Keratinocyte (primary cell): ENCODE data around the gene HNRNPAB. TPM values are rescaled to one million over a fixed set of nuclear protein-coding genes. Genes with fewer than 3 reads are reported as not detected.

Experiments
- DNase-seq: peaks from one replicate; pipeline ENCODE4 v3.0.0-alpha.2; 2011; ENCODE audit warnings: low read depth, missing footprints, low spot score
- FAIRE-seq: peaks from 2 replicates; lab custom pipeline; 2011; peaks lifted over from hg19 to GRCh38; lab: Jason Lieb, UNC
- H2AFZ ChIP-seq: 2 replicates; pipeline ENCODE4 v1.6.0; 2012; ENCODE audit warnings: low read length, control low read depth, inconsistent platforms; ENCODE audit not compliant: control insufficient read depth
- H3K27ac ChIP-seq: 2 replicates; pipeline ENCODE4 v1.5.1; 2011; ENCODE audit warnings: low read length; ENCODE audit not compliant: control insufficient read depth, insufficient read depth
- H3K27me3 ChIP-seq: 3 replicates; pipeline ENCODE4 v1.6.0; 2011; ENCODE audit warnings: low read length; ENCODE audit not compliant: control insufficient read depth, insufficient read depth; ENCODE audit errors: extremely low read depth
- H3K36me3 ChIP-seq, 2 experiments: 2 replicates in 1 of 2; 3 replicates in 1 of 2; pipeline ENCODE4 v1.5.1; 2011; ENCODE audit warnings: low read length in 2 of 2, mild to moderate bottlenecking in 1 of 2; ENCODE audit not compliant: control insufficient read depth in 2 of 2, insufficient read depth in 2 of 2; ENCODE audit errors: extremely low read depth in 1 of 2
- H3K4me1 ChIP-seq: 3 replicates; pipeline ENCODE4 v1.5.1; 2011; ENCODE audit warnings: low read length; ENCODE audit not compliant: control insufficient read depth, insufficient read depth; ENCODE audit errors: extremely low read depth
- H3K4me2 ChIP-seq: 3 replicates; pipeline ENCODE4 v1.6.0; 2011; ENCODE audit warnings: low read depth, low read length; ENCODE audit not compliant: control insufficient read depth, insufficient read depth; ENCODE audit errors: extremely low read depth
- H3K4me3 ChIP-seq, 3 experiments: fragments of 200-600 bp in 1 of 3; sonication (generic) in 1 of 3; 2 replicates in 2 of 3; 3 replicates in 1 of 3; pipeline ENCODE4 v1.5.1; 2011 to 2016; ENCODE audit warnings: low read length in 3 of 3, mild to moderate bottlenecking in 3 of 3, control low read depth in 2 of 3, inconsistent platforms in 1 of 3, low read depth in 1 of 3, mixed read lengths in 1 of 3, mixed run types in 1 of 3, moderate library complexity in 1 of 3; ENCODE audit not compliant: control insufficient read depth in 2 of 3, insufficient read depth in 2 of 3; ENCODE audit errors: extremely low read depth in 1 of 3
- H3K79me2 ChIP-seq: 2 replicates; pipeline ENCODE4 v1.6.0; 2012; ENCODE audit warnings: low read length; ENCODE audit not compliant: control insufficient read depth, insufficient read depth
- H3K9ac ChIP-seq: 3 replicates; pipeline ENCODE4 v1.6.0; 2011; ENCODE audit warnings: low read length; ENCODE audit not compliant: control insufficient read depth, insufficient read depth; ENCODE audit errors: extremely low read depth
- H3K9me1 ChIP-seq: 3 replicates; pipeline ENCODE4 v1.6.0; 2011; ENCODE audit warnings: low read length; ENCODE audit not compliant: control insufficient read depth, insufficient read depth; ENCODE audit errors: extremely low read depth
- H3K9me3 ChIP-seq: 2 replicates; pipeline ENCODE4 v1.5.1; 2012; ENCODE audit warnings: low read depth, low read length; ENCODE audit not compliant: control insufficient read depth
- H4K20me1 ChIP-seq: 3 replicates; pipeline ENCODE4 v1.6.0; 2011; ENCODE audit warnings: low read length; ENCODE audit not compliant: control insufficient read depth, insufficient read depth; ENCODE audit errors: extremely low read depth
- EZH2 ChIP-seq: IDR thresholded peaks from one replicate; pipeline ENCODE4 v1.6.1; 2012; ENCODE audit warnings: inconsistent platforms, mild to moderate bottlenecking, low read length, moderate library complexity
- dilution Hi-C: fragments of 300-500 bp; cut with MboI; formaldehyde crosslinking; loops from one replicate; pipeline ENCODE4 v1.7.0; 2020; ENCODE audit warnings: low sequenced_read_pairs; ENCODE audit not compliant: extremely low pct_ligation_motif_present
- polyA plus RNA-seq, 5 experiments: library from polyadenylated mRNA; depleted of rRNA in 3 of 5; stranded (reverse) in 3 of 5; stranded (forward) in 1 of 5; unstranded in 1 of 5; fragments of >200 nt; gene quantifications; 1 replicate in 1 of 5; 2 replicates in 3 of 5; 3 replicates in 1 of 5; pipeline versions ENCODE4 v1.2.1 to v1.2.3, GENCODE V29; 2011 to 2012; ENCODE audit warnings: missing spikeins in 2 of 5, low read depth in 1 of 5, low replicate concordance in 1 of 5
- TF ChIP-seq, protein P1 (sequence below), 3 experiments: IDR thresholded peaks in 1 of 3; conservative IDR thresholded peaks in 1 of 3; optimal IDR thresholded peaks in 1 of 3; 2 replicates in 2 of 3; 3 replicates in 1 of 3; pipeline versions ENCODE3 to v1.5.1; 2011; ENCODE audit warnings: low read length in 3 of 3, mild to moderate bottlenecking in 3 of 3, moderate library complexity in 2 of 3, control low read depth in 1 of 3, inconsistent platforms in 1 of 3; ENCODE audit not compliant: insufficient read depth in 2 of 3; ENCODE audit errors: extremely low read depth in 1 of 3

Gene HNRNPAB
- polyA plus RNA-seq, 1 donor (not counting 4 experiments of a cell fraction or from before 2014, with no cell fraction given): 161 TPM

DNA sequence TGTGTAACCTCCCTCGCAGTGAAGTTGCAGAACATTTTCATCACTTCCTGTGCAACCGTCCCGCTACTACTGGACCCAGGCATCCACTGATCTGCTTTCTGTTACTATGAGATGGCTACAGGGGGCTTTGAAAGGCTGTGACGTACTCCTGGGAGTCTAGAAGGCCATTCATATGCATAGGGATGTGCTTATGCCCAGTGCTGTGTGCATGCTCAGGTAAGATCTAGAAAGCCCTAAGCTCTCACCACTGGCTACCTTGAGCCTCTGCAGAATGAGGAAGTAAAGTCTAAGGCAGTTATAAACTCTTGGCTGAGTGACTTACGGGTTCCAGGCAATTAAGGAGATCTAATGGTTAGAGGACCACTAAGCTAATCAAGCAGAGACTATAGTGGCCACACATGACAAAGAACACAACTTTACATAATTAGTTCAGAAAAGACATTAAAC, 11.8 kb downstream of the HNRNPAB start:
- no peak overlapping the region for H3K27ac ChIP-seq
- H3K9me1 ChIP-seq: peaks cover 4% of the 10 kb centered on the region
- H3K27me3 ChIP-seq: no peaks in the 10 kb centered on the region
- no peaks in the 10 kb centered on the region for H3K79me2 ChIP-seq
- DNase-seq: no peak
- no peak overlapping the region for H3K4me3 ChIP-seq
- H3K4me2 ChIP-seq: no peak overlapping the region
- dilution Hi-C loops: no loop called here
- FAIRE-seq: no peak
- peaks cover 32 to 38% of the 10 kb centered on the region in 2 experiments for H3K36me3 ChIP-seq
- no peak overlapping the region for H3K9ac ChIP-seq
- H3K4me1 ChIP-seq: no peaks in the 10 kb centered on the region
- H3K9me3 ChIP-seq: no peaks in the 10 kb centered on the region
- TF ChIP-seq EZH2: no peak
- H2AFZ ChIP-seq: no peak overlapping the region
- H4K20me1 ChIP-seq: peaks cover 19% of the 10 kb centered on the region

DNA sequence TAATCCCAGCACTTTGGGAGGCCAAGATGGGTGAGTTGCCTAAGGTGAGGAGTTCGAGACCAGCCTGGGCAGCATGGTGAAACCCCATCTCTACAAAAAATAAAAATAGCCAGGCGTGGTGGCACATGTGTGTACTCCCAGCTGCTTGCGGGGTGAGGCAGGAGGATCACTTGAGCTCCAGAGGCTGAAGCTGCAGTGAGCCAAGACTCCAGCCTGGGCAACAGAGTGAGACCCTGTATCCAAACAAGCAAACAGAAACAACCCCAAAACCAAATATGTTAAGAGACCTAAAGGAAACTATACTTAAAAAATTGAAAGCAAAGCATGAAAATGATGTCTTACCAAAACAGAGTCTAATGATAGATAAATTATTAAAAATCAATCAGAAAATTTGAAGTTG, 12.4 kb downstream of the HNRNPAB start:
- FAIRE-seq: no peak
- TF ChIP-seq, protein P1, sequence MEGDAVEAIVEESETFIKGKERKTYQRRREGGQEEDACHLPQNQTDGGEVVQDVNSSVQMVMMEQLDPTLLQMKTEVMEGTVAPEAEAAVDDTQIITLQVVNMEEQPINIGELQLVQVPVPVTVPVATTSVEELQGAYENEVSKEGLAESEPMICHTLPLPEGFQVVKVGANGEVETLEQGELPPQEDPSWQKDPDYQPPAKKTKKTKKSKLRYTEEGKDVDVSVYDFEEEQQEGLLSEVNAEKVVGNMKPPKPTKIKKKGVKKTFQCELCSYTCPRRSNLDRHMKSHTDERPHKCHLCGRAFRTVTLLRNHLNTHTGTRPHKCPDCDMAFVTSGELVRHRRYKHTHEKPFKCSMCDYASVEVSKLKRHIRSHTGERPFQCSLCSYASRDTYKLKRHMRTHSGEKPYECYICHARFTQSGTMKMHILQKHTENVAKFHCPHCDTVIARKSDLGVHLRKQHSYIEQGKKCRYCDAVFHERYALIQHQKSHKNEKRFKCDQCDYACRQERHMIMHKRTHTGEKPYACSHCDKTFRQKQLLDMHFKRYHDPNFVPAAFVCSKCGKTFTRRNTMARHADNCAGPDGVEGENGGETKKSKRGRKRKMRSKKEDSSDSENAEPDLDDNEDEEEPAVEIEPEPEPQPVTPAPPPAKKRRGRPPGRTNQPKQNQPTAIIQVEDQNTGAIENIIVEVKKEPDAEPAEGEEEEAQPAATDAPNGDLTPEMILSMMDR (optimal IDR thresholded peaks at IDR 0.05 in 1 of 3, IDR thresholded peaks at IDR 0.05 in 1 of 3, conservative IDR thresholded peaks at IDR 0.05 in 1 of 3; ENCODE audit: extremely low read depth in 1 of 3, insufficient read depth in 2 of 3, low read length in 3 of 3): no peak
- no peak for TF ChIP-seq EZH2
- H3K36me3 ChIP-seq: peaks cover 31 to 36% of the 10 kb centered on the region in 2 experiments

DNA sequence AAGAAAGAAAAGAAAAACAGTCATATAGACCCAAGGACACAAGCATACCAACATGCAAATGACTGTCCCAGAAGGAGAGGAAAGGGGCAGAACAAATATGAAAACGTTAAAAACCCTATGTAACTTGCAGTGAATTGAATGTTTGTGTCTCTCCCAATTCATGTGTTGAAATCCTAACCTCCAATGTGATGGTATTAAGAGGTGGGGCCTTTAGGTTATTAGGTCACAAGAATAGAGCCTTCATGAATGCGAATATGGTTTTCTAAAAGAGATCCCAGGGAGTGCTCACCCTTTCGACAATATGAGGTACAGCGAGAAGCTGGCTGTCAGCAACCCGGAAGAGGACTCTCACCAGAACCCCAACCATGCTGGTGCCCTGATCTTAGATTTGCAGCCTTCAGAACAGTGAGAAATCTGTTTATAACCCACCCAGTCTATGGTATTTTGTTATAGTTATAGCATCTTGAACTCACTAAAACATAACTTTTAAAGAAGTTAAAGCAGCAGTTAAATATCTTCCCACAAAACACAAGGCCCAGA, 14.0 kb downstream of the HNRNPAB start:
- H3K9me3 ChIP-seq: no peaks in the 10 kb centered on the region
- no peak overlapping the region for H3K4me3 ChIP-seq
- no peak overlapping the region for H2AFZ ChIP-seq
- no peak for FAIRE-seq
- no peaks in the 10 kb centered on the region for H3K79me2 ChIP-seq
- H3K27ac ChIP-seq: no peak overlapping the region
- TF ChIP-seq, protein P1 (optimal IDR thresholded peaks at IDR 0.05 in 1 of 3, IDR thresholded peaks at IDR 0.05 in 1 of 3, conservative IDR thresholded peaks at IDR 0.05 in 1 of 3; ENCODE audit: extremely low read depth in 1 of 3, insufficient read depth in 2 of 3, low read length in 3 of 3): no peak
- TF ChIP-seq EZH2: no peak
- peaks cover 8% of the 10 kb centered on the region for H4K20me1 ChIP-seq
- H3K27me3 ChIP-seq: no peaks in the 10 kb centered on the region
- H3K36me3 ChIP-seq: peaks cover 16 to 24% of the 10 kb centered on the region in 2 experiments
- H3K4me2 ChIP-seq: no peak overlapping the region
- dilution Hi-C loops: no loop called here
- DNase-seq: no peak
- no peaks in the 10 kb centered on the region for H3K4me1 ChIP-seq
- peaks cover 2% of the 10 kb centered on the region for H3K9me1 ChIP-seq
- no peak overlapping the region for H3K9ac ChIP-seq

More for the DNA sequence above, 12.4 kb downstream of the HNRNPAB start:
- H3K9me3 ChIP-seq: no peaks in the 10 kb centered on the region
- H4K20me1 ChIP-seq: peaks cover 15% of the 10 kb centered on the region
- peaks cover 4% of the 10 kb centered on the region for H3K9me1 ChIP-seq
- no peak overlapping the region for H3K4me2 ChIP-seq
- no peak for DNase-seq
- no peak overlapping the region for H3K27ac ChIP-seq
- no peaks in the 10 kb centered on the region for H3K4me1 ChIP-seq
- no peaks in the 10 kb centered on the region for H3K79me2 ChIP-seq
- dilution Hi-C loops: no loop called here
- no peak overlapping the region for H3K9ac ChIP-seq
- no peaks in the 10 kb centered on the region for H3K27me3 ChIP-seq
- H3K4me3 ChIP-seq: no peak overlapping the region
- H2AFZ ChIP-seq: no peak overlapping the region
